Neural crest cell (in vitro differentiated cells): ENCODE results near the gene ASIC2. TPM values are rescaled to one million over a fixed set of nuclear protein-coding genes. Genes with fewer than 3 reads are reported as not detected.

ENCODE experiments used
- DNase-seq: peaks from one replicate; pipeline ENCODE4 v3.0.0; 2021; ENCODE audit warnings: low read depth, mixed read lengths, low spot score
- H3K27ac Mint-ChIP-seq: one replicate; pipeline ENCODE4 v1.8.0; 2021; ENCODE audit warnings: mild to moderate bottlenecking, mixed read lengths; ENCODE audit not compliant: unreplicated experiment
- H3K27me3 Mint-ChIP-seq: 2 replicates; pipeline ENCODE4 v1.8.0; 2021; ENCODE audit warnings: low read depth, mild to moderate bottlenecking, mixed read lengths
- H3K36me3 Mint-ChIP-seq: 2 replicates; pipeline ENCODE4 v1.8.0; 2021; ENCODE audit warnings: low read depth, mild to moderate bottlenecking, mixed read lengths
- H3K4me1 Mint-ChIP-seq: 2 replicates; pipeline ENCODE4 v1.8.0; 2021; ENCODE audit warnings: mixed read lengths
- H3K4me3 Mint-ChIP-seq: one replicate; pipeline ENCODE4 v1.8.0; 2021; ENCODE audit warnings: mild to moderate bottlenecking, mixed read lengths
- H3K9me3 Mint-ChIP-seq: 2 replicates; pipeline ENCODE4 v1.8.0; 2021; ENCODE audit warnings: mixed read lengths
- CTCF ChIP-seq: fragments of 200-600 bp; sonication (generic); conservative IDR thresholded peaks from 2 replicates; pipeline ENCODE4 v1.5.0; 2021; ENCODE audit warnings: antibody characterized with exemption, mild to moderate bottlenecking
- total RNA-seq: library from RNA; stranded (reverse); gene quantifications from 2 replicates; pipeline ENCODE4 v1.2.1, GENCODE V29; 2021

Gene ASIC2
- total RNA-seq, 1 donor from 2014 or later: 0.12 TPM

DNA sequence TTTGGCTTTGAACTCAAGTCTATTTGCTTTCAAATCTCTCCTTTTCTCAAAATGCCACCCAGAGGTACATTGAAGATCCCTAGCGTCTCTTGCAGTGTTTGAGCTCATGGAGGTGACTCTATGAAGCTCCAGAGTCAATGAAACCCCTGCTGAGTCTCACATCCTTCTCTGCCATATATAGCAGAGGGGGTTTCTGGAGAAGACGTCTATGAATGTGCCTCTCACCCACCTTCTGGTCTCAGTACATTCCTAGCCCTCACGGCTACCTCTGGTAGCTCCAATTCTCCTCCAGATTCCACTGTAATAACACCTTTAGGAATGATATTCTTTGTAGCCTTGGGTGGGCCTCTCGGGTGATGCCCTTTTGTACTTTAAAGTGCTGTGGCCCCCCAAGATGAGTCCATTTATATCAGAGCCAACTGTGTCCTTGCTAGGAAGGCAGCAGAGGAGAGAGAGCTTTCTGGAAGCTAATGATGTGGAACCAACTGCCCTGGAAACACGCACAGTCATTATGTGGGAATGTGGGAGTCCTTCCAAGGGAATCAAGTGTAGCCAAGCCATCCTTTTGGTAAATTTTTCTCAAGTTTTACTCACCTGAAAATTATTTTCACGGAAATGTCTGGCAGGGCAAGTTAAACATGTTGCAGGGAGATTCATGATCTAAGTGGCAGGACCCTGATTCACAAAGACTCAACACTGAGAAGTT is 123.4 kb downstream of the ASIC2 start:
- no peak for TF ChIP-seq CTCF
- Mint-ChIP-seq H3K36me3 (no peaks in the 10 kb centered on the region), H3K4me1 (no peaks in the 10 kb centered on the region), H3K27ac (no peak overlapping the region), H3K9me3 (no peaks in the 10 kb centered on the region), H3K27me3 (peaks cover 44% of the 10 kb centered on the region), H3K4me3 (no peak overlapping the region)
- no peak for DNase-seq

- Mint-ChIP-seq H3K36me3 (no peaks in the 10 kb centered on the region), H3K9me3 (no peaks in the 10 kb centered on the region), H3K27ac (no peak overlapping the region), H3K4me3 (no peak overlapping the region), H3K4me1 (no peaks in the 10 kb centered on the region), H3K27me3 (peaks cover 38% of the 10 kb centered on the region)
- DNase-seq: no peak
- no peak for TF ChIP-seq CTCF
These were observed 125.4 kb downstream of the ASIC2 start for GRCh38 chr17:33167736-33168135.

DNA sequence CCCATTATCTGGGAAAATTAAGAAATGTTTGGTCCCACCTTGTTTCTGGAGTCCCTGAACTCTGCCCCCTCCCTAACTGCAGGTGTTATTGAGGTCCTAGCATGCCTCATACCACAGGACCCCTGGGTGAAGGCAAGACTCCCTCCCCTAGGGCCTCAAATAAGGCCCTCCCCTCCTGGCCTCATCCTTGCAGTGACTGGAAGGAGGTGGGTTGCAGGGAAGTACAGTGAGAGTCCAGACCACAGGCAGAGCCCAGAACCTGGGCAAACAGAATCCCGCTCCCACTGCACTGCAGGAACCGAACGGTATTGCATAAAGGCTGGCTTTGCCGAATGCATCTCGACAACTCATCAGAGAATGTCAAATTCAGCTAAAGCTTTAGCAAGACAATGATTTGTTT is 126.6 kb downstream of the ASIC2 start:
- Mint-ChIP-seq H3K36me3 (no peaks in the 10 kb centered on the region), H3K27ac (no peak overlapping the region), H3K4me3 (no peak overlapping the region), H3K4me1 (no peaks in the 10 kb centered on the region), H3K27me3 (peaks cover 44% of the 10 kb centered on the region), H3K9me3 (no peaks in the 10 kb centered on the region)
- DNase-seq: no peak
- no peak for TF ChIP-seq CTCF

- H3K27ac Mint-ChIP-seq: no peak overlapping the region
- no peak overlapping the region for H3K4me3 Mint-ChIP-seq
- H3K27me3 Mint-ChIP-seq: peaks cover 55% of the 10 kb centered on the region
- no peak for DNase-seq
- no peaks in the 10 kb centered on the region for H3K4me1 Mint-ChIP-seq
- no peak for TF ChIP-seq CTCF
- H3K36me3 Mint-ChIP-seq: no peaks in the 10 kb centered on the region
- no peaks in the 10 kb centered on the region for H3K9me3 Mint-ChIP-seq
These were observed 128.8 kb downstream of the ASIC2 start for GRCh38 chr17:33164169-33164881.

GRCh38 chr17:33163533-33164168 is 129.4 kb downstream of the ASIC2 start:
- H3K4me1 Mint-ChIP-seq: no peaks in the 10 kb centered on the region
- H3K27me3 Mint-ChIP-seq: peaks cover 54% of the 10 kb centered on the region
- no peaks in the 10 kb centered on the region for H3K36me3 Mint-ChIP-seq
- TF ChIP-seq CTCF: no peak
- H3K9me3 Mint-ChIP-seq: no peaks in the 10 kb centered on the region
- no peak overlapping the region for H3K4me3 Mint-ChIP-seq
- no peak for DNase-seq
- no peak overlapping the region for H3K27ac Mint-ChIP-seq
